Neural progenitor cell (in vitro differentiated cells): ENCODE data around the gene DMTF1.

Experiments used
- CTCF ChIP-seq: fragments of 200-600 bp; sonication (generic); IDR thresholded peaks from 2 replicates; pipeline ENCODE4 v1.5.1; 2017; ENCODE audit warnings: antibody characterized with exemption, mild to moderate bottlenecking
- EZH2 ChIP-seq: fragments of 200-600 bp; sonication (generic); IDR thresholded peaks from 2 replicates; pipeline ENCODE4 v1.6.1; 2017; ENCODE audit warnings: antibody characterized with exemption, mild to moderate bottlenecking, moderate library complexity

GRCh38 chr7:87107949-87108776 lies 44.1 kb upstream of the DMTF1 start:
- no peak for TF ChIP-seq EZH2
- TF ChIP-seq CTCF, result no peak
